Measurements from ENCODE around the gene TEAD1.

GRCh38 chr11:12880327-12880726, 206.1 kb downstream of the TEAD1 start:
- TF ChIP-seq POLR2AphosphoS5 (IDR thresholded peaks at IDR 0.05; ENCODE audit: control insufficient read depth, insufficient read depth, low read depth, low read length) (no peak), AFF4 (CRISPR knock-in tag; IDR thresholded peaks at IDR 0.05) (no peak), HIVEP1 (CRISPR knock-in tag; IDR thresholded peaks at IDR 0.05) (no peak), ZBTB11 (CRISPR knock-in tag; IDR thresholded peaks at IDR 0.05) (no peak), ZEB2 (IDR thresholded peaks at IDR 0.05) (no peak)
